ENCODE data around the gene SLIRP. TPM values are rescaled to one million over a fixed set of nuclear protein-coding genes. Genes with fewer than 3 reads are reported as not detected.

Gene SLIRP
- total and polyA plus RNA-seq, 8 donors, result 36.8 to 450 (median 324) TPM

DNA sequence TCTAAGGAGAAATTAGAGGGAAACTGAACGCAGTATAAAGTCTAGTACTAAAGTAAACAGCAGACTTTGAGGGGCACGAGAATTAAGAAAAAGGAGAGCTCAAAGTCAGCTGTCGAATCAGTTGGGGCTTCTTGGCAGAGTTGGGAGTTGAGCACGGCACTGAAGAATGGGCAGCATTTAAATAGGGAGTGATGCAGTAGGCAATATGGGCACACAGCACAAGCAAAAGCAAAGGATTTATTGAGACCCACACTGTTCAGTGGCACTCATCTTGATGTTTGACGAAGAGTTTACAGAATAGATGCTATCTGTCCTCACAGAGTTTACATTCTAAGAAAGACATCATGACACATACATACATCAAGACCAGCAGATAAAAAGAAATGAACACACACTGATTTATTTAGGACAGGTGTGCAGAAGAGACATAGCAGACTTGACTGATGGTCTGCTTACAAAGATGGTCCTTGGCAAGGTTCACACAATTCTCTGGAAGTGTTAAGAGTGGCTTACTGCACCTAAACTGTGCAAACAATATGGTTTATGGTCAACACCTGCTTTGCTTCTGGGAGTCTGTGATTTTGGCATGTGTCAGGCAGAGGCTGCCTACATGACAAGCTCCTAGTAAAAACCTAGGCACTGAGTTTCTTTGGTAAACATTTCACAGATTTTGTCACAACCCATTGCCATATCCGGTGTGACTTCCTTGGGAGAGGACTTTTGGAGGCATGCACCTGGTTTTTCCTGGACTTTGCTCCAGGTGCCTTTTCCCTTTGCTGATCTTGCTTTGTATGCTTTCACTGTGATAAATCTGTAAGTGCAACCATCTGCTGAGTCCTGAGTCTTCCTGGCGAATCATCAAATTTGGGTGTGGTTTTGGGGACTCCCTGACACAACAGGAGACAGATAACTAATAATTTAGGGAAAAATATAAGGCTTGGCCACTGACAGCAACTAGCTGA is 26.4 kb upstream of the SLIRP start:
- H3K27me3 ChIP-seq, result no peaks in the 10 kb centered on the region
- WGBS, 5 donors, result 58 to 64% (median 62%) methylated on average over 7 of the region's 7 CpGs
- H3K4me1 ChIP-seq, result peaks cover 15 to 28% (median 19%) of the 10 kb centered on the region in 4 donors
- no peaks in the 10 kb centered on the region for H3K9me3 ChIP-seq
- H3K4me3 ChIP-seq, result no peak overlapping the region
- H3K36me3 ChIP-seq, result peaks cover 6 to 66% (median 53%) of the 10 kb centered on the region in 4 donors
- intact Hi-C loops (cut with DNase I; ENCODE audit: low total_unique reads), result no loop called here
- peak; percentile 42 to 64 for DNase-seq
- peak overlapping the region; percentile 60 to 85 (median 72) for H3K27ac ChIP-seq
- peak in 2 of 3 donors; percentile 31 to 38 for TF ChIP-seq POLR2AphosphoS5 (IDR thresholded peaks at IDR 0.05)
- TF ChIP-seq EP300 (IDR thresholded peaks at IDR 0.05), result no peak

DNA sequence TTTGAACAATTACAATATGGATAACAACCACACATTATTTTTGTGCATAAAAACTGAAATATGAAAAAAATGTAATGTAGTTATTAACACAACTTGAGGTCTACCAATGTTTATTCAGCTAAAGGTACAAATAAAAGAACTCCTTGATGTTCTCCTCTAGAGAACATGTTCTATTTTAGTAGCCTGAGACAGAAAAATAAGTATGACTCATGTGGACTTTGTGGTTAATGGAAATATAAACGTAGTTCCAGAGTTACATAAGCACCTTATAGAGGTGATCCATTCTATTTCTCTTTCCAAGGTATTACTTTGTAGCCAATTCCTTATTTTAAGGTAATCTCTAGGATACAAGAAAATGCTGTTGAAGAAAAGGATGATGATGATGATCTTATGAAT is 25.7 kb upstream of the SLIRP start:
- TF ChIP-seq EP300 (IDR thresholded peaks at IDR 0.05), result no peak
- TF ChIP-seq POLR2A (IDR thresholded peaks at IDR 0.05), result no peak
- TF ChIP-seq CTCF (IDR thresholded peaks at IDR 0.05), result no peak
- TF ChIP-seq POLR2AphosphoS5 (IDR thresholded peaks at IDR 0.05), result no peak
- peak in 1 of 2 donors; percentile 17 for DNase-seq
- Histone ChIP-seq H3K36me3 (peaks cover 6 to 70% (median 57%) of the 10 kb centered on the region in 4 donors), H3K9me3 (no peaks in the 10 kb centered on the region), H3K4me1 (peaks cover 15 to 28% (median 19%) of the 10 kb centered on the region in 4 donors), H3K4me3 (no peak overlapping the region), H3K27me3 (no peaks in the 10 kb centered on the region), H3K27ac (peak overlapping the region in 4 of 5 donors; percentile 60 to 85 (median 68))
- intact Hi-C loops (cut with DNase I; ENCODE audit: low total_unique reads), result no loop called here
- WGBS, 5 donors, result 2 to 16% (median 13%) methylated on average over 1 of the region's 1 CpG

DNA sequence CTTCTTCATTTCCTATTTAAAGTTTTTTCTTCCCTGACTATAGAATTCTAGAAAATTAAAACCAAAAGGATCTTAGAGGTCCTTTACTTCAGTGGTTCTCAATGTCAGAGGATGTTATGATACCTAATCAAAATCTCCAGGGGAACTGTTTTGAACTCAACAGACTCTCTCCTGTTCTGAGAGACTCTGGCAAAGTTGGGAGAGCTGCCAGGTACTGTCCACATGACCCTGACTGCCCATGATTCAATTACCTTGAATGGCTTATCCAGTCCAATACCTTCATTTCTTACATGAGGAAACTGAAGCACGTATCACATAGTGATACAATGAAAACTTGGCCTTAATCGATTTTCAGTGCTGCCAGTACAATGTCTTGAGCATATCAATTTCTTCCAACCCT is 16.6 kb upstream of the SLIRP start:
- DNase-seq, result peak in 1 of 2 donors; percentile 46
- WGBS, 5 donors, result 84 to 94% (median 92%) methylated on average over 2 of the region's 2 CpGs
- Histone ChIP-seq H3K27me3 (no peaks in the 10 kb centered on the region), H3K27ac (no peak overlapping the region), H3K4me1 (no peaks in the 10 kb centered on the region), H3K36me3 (peaks cover 13 to 90% (median 86%) of the 10 kb centered on the region in 4 donors), H3K9me3 (no peaks in the 10 kb centered on the region), H3K4me3 (no peak overlapping the region)
- TF ChIP-seq POLR2A (IDR thresholded peaks at IDR 0.05), result no peak
- TF ChIP-seq CTCF (IDR thresholded peaks at IDR 0.05), result no peak
- no peak for TF ChIP-seq POLR2AphosphoS5 (IDR thresholded peaks at IDR 0.05)
- intact Hi-C loops (cut with DNase I; ENCODE audit: low total_unique reads), result no loop called here

- H3K27ac ChIP-seq, result peak overlapping the region; percentile 62 to 86 (median 82)
- H3K9me3 ChIP-seq, result no peaks in the 10 kb centered on the region
- H3K4me1 ChIP-seq, result peaks cover 28 to 53% (median 38%) of the 10 kb centered on the region in 4 donors
- no peaks in the 10 kb centered on the region for H3K27me3 ChIP-seq
- WGBS, 5 donors, result 0 to 2% (median 0%) methylated on average over 13 to 14 of the region's 14 CpGs
- TF ChIP-seq CTCF (IDR thresholded peaks at IDR 0.05), result peak in 1 of 7 experiments; percentile 19
- no peak for TF ChIP-seq EP300 (IDR thresholded peaks at IDR 0.05)
- peak in 1 of 2 donors; percentile 60 for DNase-seq
- H3K36me3 ChIP-seq, result peaks cover 34 to 54% (median 53%) of the 10 kb centered on the region in 4 donors
- intact Hi-C loops (cut with DNase I; ENCODE audit: low total_unique reads), result no loop called here
- H3K4me3 ChIP-seq, result peak overlapping the region; percentile 89 to 100 (median 96)
Observed at GRCh38 chr14:77707355-77707723, 564 bp upstream of the SLIRP start.
